Inflammatory macrophage treated with lipopolysaccharide for 4 hours (primary cell): ENCODE data around the gene SLC35B1.

Source experiments
- DNase-seq: peaks from one replicate; pipeline ENCODE4 v3.0.0-alpha.2; 2020

SLC35B1 gene, protein sequence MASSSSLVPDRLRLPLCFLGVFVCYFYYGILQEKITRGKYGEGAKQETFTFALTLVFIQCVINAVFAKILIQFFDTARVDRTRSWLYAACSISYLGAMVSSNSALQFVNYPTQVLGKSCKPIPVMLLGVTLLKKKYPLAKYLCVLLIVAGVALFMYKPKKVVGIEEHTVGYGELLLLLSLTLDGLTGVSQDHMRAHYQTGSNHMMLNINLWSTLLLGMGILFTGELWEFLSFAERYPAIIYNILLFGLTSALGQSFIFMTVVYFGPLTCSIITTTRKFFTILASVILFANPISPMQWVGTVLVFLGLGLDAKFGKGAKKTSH

GRCh38 chr17:49707608-49708514, at the start of gene SLC35B1:
Gene SLC35B1 (minus strand): TSS chr17:49707964. CDS start chr17:49707833, 131 bp downstream.
- DNase-seq = peak; percentile 99

GRCh38 chr17:49757151-49757777, 49.5 kb upstream of the SLC35B1 start:
- no peak for DNase-seq

- no peak for DNase-seq
These were observed 48.8 kb upstream of the SLC35B1 start for GRCh38 chr17:49756323-49757150.

GRCh38 chr17:49755663-49756283, 48.0 kb upstream of the SLC35B1 start:
- no peak for DNase-seq

GRCh38 chr17:49753959-49754391, 46.2 kb upstream of the SLC35B1 start:
- DNase-seq = no peak

- no peak for DNase-seq
These were observed 44.7 kb upstream of the SLC35B1 start for GRCh38 chr17:49752508-49752907.

DNA sequence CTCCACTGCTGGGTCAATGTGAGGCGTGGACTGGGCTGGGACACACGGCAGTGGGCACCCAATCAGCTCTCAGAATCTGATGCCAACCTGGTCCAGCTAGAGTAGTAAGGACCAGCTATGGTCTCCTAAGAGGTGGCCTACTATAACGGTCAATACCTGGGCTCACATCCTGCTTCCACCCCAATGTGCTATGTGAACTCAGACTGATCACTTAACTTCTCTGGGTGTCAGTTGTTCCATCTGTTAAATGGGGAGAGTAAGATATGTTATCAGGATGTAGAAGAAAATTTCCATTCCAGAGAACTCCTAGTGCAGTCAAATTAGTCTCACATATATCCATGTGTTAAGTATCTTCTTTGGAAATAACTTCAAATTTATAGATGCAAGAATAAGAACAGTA, 42.0 kb upstream of the SLC35B1 start:
- no peak for DNase-seq

- no peak for DNase-seq
These were observed 41.0 kb upstream of the SLC35B1 start for GRCh38 chr17:49748791-49749190.

- DNase-seq = no peak
These were observed 40.5 kb upstream of the SLC35B1 start for GRCh38 chr17:49748223-49748622.

DNA sequence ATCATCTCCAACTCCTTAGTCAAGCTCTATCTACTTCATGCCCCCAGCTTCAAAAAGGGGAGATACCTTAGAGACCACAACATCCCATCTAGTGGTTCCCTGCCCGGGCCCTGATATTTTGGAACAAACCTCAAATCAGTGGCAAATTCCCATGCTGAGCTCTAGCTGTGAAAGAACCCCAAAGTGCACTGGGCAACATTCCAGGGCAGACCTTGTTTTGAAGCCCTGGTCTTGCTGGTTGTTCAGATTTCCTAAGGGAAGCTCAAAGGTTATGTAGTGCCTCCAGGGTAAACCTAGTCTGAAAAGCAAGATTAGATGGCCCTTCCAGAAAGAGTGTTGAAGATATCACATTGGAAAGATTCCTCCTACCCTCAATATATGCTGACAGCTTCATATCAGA, 39.9 kb upstream of the SLC35B1 start:
- DNase-seq = no peak

- no peak for DNase-seq
These were observed 39.2 kb upstream of the SLC35B1 start for GRCh38 chr17:49746791-49747490.

GRCh38 chr17:49745175-49746139, 37.7 kb upstream of the SLC35B1 start:
- no peak for DNase-seq

- peak; percentile 37 for DNase-seq
These were observed 34.4 kb upstream of the SLC35B1 start for GRCh38 chr17:49742166-49742638.

DNA sequence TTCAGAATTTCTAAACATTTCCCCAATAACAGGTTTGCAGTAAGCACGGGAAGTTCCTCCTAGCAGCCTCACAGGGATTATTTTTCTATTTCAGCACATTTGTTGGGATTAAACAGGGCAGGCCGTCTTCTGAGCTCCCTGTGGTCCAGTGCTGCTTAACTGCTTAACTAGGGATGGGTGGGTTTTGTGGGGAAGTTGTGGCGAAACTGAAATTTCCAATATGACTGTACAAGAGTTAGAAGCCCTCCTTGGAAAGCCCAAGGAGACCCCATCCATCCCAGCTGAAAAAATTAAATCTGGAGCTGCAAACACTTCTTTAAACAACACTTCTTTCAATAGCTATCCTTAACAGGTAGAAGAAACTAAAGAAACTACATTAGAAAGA, 33.9 kb upstream of the SLC35B1 start:
- no peak for DNase-seq

GRCh38 chr17:49741009-49741691, 33.4 kb upstream of the SLC35B1 start:
- peak; percentile 46 for DNase-seq

- peak; percentile 86 for DNase-seq
These were observed 32.0 kb upstream of the SLC35B1 start for GRCh38 chr17:49739641-49740271.

GRCh38 chr17:49738456-49739163, 30.8 kb upstream of the SLC35B1 start:
- DNase-seq = no peak
